Neural progenitor cell (in vitro differentiated cells): ENCODE measurements around the gene MDFIC2. TPM values are rescaled to one million over a fixed set of nuclear protein-coding genes. Genes with fewer than 3 reads are reported as not detected.

ENCODE experiments used
- DNase-seq: peaks from one replicate; pipeline ENCODE4 v3.0.0-alpha.2; 2016; ENCODE audit warnings: low spot score
- H2AFZ ChIP-seq: fragments of 200-600 bp; sonication (generic); replicated peaks from 2 replicates; pipeline ENCODE4 v1.6.1; 2016; ENCODE audit warnings: antibody characterized with exemption
- H3F3A ChIP-seq: fragments of 200-600 bp; sonication (generic); 2 replicates; pipeline ENCODE4 v1.6.1; 2016; ENCODE audit warnings: antibody characterized with exemption, low read depth
- H3K27ac ChIP-seq: fragments of 200-600 bp; sonication (generic); 2 replicates; pipeline ENCODE4 v1.5.1; 2016; ENCODE audit warnings: mild to moderate bottlenecking
- H3K27me3 ChIP-seq: fragments of 200-600 bp; sonication (generic); 2 replicates; pipeline ENCODE4 v1.6.1; 2016; ENCODE audit warnings: mild to moderate bottlenecking, moderate library complexity
- H3K36me3 ChIP-seq: fragments of 200-600 bp; sonication (generic); 2 replicates; pipeline ENCODE4 v1.5.1; 2016
- H3K4me1 ChIP-seq: fragments of 200-600 bp; sonication (generic); 2 replicates; pipeline ENCODE4 v1.6.1; 2016; ENCODE audit warnings: mixed run types
- H3K4me2 ChIP-seq: fragments of 200-600 bp; sonication (generic); 2 replicates; pipeline ENCODE4 v1.6.1; 2016
- H3K4me3 ChIP-seq: fragments of 200-600 bp; sonication (generic); 2 replicates; pipeline ENCODE4 v1.5.1; 2016
- H3K79me2 ChIP-seq: fragments of 200-600 bp; sonication (generic); 2 replicates; pipeline ENCODE4 v1.6.1; 2016; ENCODE audit warnings: low read depth
- H3K9ac ChIP-seq: fragments of 200-600 bp; sonication (generic); 2 replicates; pipeline ENCODE4 v1.6.1; 2016
- H3K9me3 ChIP-seq: fragments of 200-600 bp; sonication (generic); 2 replicates; pipeline ENCODE4 v1.5.1; 2016; ENCODE audit warnings: low read depth
- H4K20me1 ChIP-seq: fragments of 200-600 bp; sonication (generic); 2 replicates; pipeline ENCODE4 v1.6.1; 2016; ENCODE audit warnings: low read depth
- H3K27ac Mint-ChIP-seq: 3 replicates; pipeline ENCODE4 v1.8.0; 2021; ENCODE audit warnings: mixed read lengths
- H3K27me3 Mint-ChIP-seq: 2 replicates; pipeline ENCODE4 v1.8.0; 2022; ENCODE audit warnings: low read depth, mild to moderate bottlenecking, inconsistent platforms, moderate library complexity, mixed read lengths; ENCODE audit not compliant: insufficient read depth
- H3K36me3 Mint-ChIP-seq: 3 replicates; pipeline ENCODE4 v1.8.0; 2021; ENCODE audit warnings: mixed read lengths
- H3K4me1 Mint-ChIP-seq: 3 replicates; pipeline ENCODE4 v1.8.0; 2021; ENCODE audit warnings: mixed read lengths
- H3K4me3 Mint-ChIP-seq: 3 replicates; pipeline ENCODE4 v1.8.0; 2021; ENCODE audit warnings: mild to moderate bottlenecking, moderate library complexity, mixed read lengths
- H3K9me3 Mint-ChIP-seq: 3 replicates; pipeline ENCODE4 v1.8.0; 2020; ENCODE audit warnings: mixed read lengths
- EZH2 ChIP-seq: fragments of 200-600 bp; sonication (generic); IDR thresholded peaks from 2 replicates; pipeline ENCODE4 v1.6.1; 2017; ENCODE audit warnings: antibody characterized with exemption, mild to moderate bottlenecking, moderate library complexity
- EZH2phosphoT487 ChIP-seq: fragments of 200-600 bp; sonication (generic); IDR thresholded peaks from 2 replicates; pipeline ENCODE4 v1.6.1; 2017; ENCODE audit warnings: antibody characterized with exemption
- total RNA-seq: library from RNA; depleted of rRNA; stranded (reverse); fragments of >200 nt; gene quantifications from 2 replicates; pipeline ENCODE4 v1.2.3, GENCODE V29; 2015; ENCODE audit warnings: low replicate concordance
- TF ChIP-seq, protein P1 (sequence below): fragments of 200-600 bp; sonication (generic); IDR thresholded peaks from 2 replicates; pipeline ENCODE4 v1.5.1; 2017; ENCODE audit warnings: antibody characterized with exemption, mild to moderate bottlenecking

The MDFIC2 gene
- total RNA-seq, 1 donor from 2014 or later: not detected

GRCh38 chr3:70156808-70157207, 155.6 kb downstream of the MDFIC2 start:
- Histone ChIP-seq H3K27me3 (no peaks in the 10 kb centered on the region), H3F3A (no peaks in the 10 kb centered on the region), H3K9ac (no peak overlapping the region), H3K27ac (no peak overlapping the region), H3K4me3 (no peak overlapping the region), H3K79me2 (no peaks in the 10 kb centered on the region), H4K20me1 (no peaks in the 10 kb centered on the region), H3K9me3 (no peaks in the 10 kb centered on the region), H3K4me2 (no peak overlapping the region), H3K36me3 (no peaks in the 10 kb centered on the region), H2AFZ (no peak overlapping the region), H3K4me1 (no peaks in the 10 kb centered on the region)
- Mint-ChIP-seq H3K4me3 (no peak overlapping the region), H3K27ac (no peak overlapping the region), H3K4me1 (no peaks in the 10 kb centered on the region), H3K36me3 (no peaks in the 10 kb centered on the region), H3K27me3 (no peaks in the 10 kb centered on the region), H3K9me3 (no peaks in the 10 kb centered on the region)
- no peak for TF ChIP-seq EZH2phosphoT487
- TF ChIP-seq EZH2: no peak
- TF ChIP-seq, protein P1, sequence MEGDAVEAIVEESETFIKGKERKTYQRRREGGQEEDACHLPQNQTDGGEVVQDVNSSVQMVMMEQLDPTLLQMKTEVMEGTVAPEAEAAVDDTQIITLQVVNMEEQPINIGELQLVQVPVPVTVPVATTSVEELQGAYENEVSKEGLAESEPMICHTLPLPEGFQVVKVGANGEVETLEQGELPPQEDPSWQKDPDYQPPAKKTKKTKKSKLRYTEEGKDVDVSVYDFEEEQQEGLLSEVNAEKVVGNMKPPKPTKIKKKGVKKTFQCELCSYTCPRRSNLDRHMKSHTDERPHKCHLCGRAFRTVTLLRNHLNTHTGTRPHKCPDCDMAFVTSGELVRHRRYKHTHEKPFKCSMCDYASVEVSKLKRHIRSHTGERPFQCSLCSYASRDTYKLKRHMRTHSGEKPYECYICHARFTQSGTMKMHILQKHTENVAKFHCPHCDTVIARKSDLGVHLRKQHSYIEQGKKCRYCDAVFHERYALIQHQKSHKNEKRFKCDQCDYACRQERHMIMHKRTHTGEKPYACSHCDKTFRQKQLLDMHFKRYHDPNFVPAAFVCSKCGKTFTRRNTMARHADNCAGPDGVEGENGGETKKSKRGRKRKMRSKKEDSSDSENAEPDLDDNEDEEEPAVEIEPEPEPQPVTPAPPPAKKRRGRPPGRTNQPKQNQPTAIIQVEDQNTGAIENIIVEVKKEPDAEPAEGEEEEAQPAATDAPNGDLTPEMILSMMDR: no peak
- no peak for DNase-seq

DNA sequence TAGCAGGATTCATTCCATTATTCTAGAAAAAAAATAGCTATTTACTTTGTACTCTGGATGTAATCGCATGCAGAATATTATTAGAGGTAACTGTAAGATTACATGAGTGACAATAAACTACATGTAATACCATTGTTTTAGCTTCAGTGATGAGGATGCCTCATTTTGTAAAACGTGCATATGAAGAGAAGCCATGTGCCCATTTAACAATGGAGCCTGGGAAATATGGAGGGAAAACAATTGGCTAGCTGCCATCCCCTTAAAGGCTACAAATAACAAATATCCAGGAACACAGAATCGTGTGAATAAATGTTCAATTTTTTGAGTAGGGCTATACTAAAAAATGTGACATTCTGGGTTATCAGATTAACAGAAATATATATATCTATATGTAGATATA, 161.8 kb downstream of the MDFIC2 start:
- no peaks in the 10 kb centered on the region for H3K4me1 Mint-ChIP-seq
- H3K27ac ChIP-seq: no peak overlapping the region
- no peaks in the 10 kb centered on the region for H3K9me3 Mint-ChIP-seq
- H3F3A ChIP-seq: no peaks in the 10 kb centered on the region
- H3K9ac ChIP-seq: no peak overlapping the region
- H2AFZ ChIP-seq: no peak overlapping the region
- no peaks in the 10 kb centered on the region for H3K36me3 Mint-ChIP-seq
- no peaks in the 10 kb centered on the region for H3K36me3 ChIP-seq
- no peak overlapping the region for H3K4me2 ChIP-seq
- no peaks in the 10 kb centered on the region for H3K79me2 ChIP-seq
- no peaks in the 10 kb centered on the region for H3K4me1 ChIP-seq
- H3K4me3 ChIP-seq: no peak overlapping the region
- no peak for DNase-seq
- no peak overlapping the region for H3K27ac Mint-ChIP-seq
- TF ChIP-seq, protein P1: no peak
- TF ChIP-seq EZH2phosphoT487 (no peak), EZH2 (no peak)
- H3K4me3 Mint-ChIP-seq: no peak overlapping the region
- no peaks in the 10 kb centered on the region for H4K20me1 ChIP-seq
- no peaks in the 10 kb centered on the region for H3K9me3 ChIP-seq
- no peaks in the 10 kb centered on the region for H3K27me3 ChIP-seq
- H3K27me3 Mint-ChIP-seq: no peaks in the 10 kb centered on the region

DNA sequence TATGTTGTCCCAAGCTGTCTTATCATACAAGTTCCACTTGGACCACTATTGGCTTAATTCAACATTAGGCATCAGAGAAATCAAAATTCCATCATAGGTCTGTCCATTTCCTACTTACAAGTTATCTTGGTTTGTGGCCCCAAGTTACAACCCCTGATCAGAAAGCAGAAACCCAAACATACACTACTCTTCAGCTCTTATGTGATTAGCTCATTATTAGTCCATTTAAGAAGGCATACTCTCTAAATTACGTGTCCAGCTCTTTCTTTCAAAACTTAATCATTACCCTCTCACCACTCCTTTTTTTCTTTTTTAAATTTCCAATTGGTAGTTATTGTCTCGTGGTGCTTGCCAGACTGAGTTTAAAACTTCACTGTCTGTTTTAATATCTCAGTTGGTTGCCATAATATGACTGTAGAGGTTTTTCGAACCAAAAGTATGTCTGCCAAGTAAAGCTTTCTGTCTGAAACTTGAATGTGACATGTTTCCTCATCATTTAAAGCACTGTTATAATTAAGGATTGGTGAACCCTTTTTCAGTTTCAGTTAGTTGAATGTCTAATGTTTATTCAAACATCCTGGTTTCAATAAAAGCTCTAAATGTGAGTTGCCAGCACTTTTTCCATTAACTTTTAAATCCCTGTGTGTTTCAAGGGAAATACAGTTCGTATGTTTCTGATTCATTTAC, 162.6 kb downstream of the MDFIC2 start:
- H3K4me3 ChIP-seq: no peak overlapping the region
- H3K9me3 ChIP-seq: no peaks in the 10 kb centered on the region
- H3K4me2 ChIP-seq: no peak overlapping the region
- no peak overlapping the region for H2AFZ ChIP-seq
- H3K4me1 ChIP-seq: no peaks in the 10 kb centered on the region
- H4K20me1 ChIP-seq: no peaks in the 10 kb centered on the region
- no peak overlapping the region for H3K9ac ChIP-seq
- DNase-seq: no peak
- no peak overlapping the region for H3K27ac Mint-ChIP-seq
- H3K79me2 ChIP-seq: no peaks in the 10 kb centered on the region
- no peaks in the 10 kb centered on the region for H3K4me1 Mint-ChIP-seq
- no peak overlapping the region for H3K4me3 Mint-ChIP-seq
- peaks cover 3% of the 10 kb centered on the region for H3K9me3 Mint-ChIP-seq
- H3K27me3 Mint-ChIP-seq: no peaks in the 10 kb centered on the region
- H3K27ac ChIP-seq: no peak overlapping the region
- no peaks in the 10 kb centered on the region for H3K36me3 Mint-ChIP-seq
- H3K36me3 ChIP-seq: no peaks in the 10 kb centered on the region
- no peaks in the 10 kb centered on the region for H3F3A ChIP-seq
- TF ChIP-seq EZH2phosphoT487: no peak
- no peak for TF ChIP-seq EZH2
- TF ChIP-seq, protein P1: no peak
- H3K27me3 ChIP-seq: no peaks in the 10 kb centered on the region
